ENCODE measurements around the gene ABCG1. TPM values are rescaled to one million over a fixed set of nuclear protein-coding genes. Genes with fewer than 3 reads are reported as not detected.

The ABCG1 gene
- total and polyA plus RNA-seq, 2 of the 4 experiments (the other 2 are of a cell fraction) = 0.19 to 0.36 TPM

GRCh38 chr21:42214921-42215320 is 4.0 kb upstream of the ABCG1 start:
- Histone ChIP-seq H3K4me1 (ENCODE audit: control insufficient read depth, insufficient read depth, low read length) (peaks cover 1% of the 10 kb centered on the region; the same call in 1 of the 2 replicates), H4K20me1 (ENCODE audit: insufficient read depth, low read length) (no peaks in the 10 kb centered on the region), H3K4ac (ENCODE audit: low read depth, low read length) (no peak overlapping the region), H2AK5ac (ENCODE audit: low read depth, low read length) (no peak overlapping the region), H4K8ac (ENCODE audit: low read depth in 2 of 2, low read length in 2 of 2) (no peak overlapping the region), H3K79me1 (ENCODE audit: low read depth in 1 of 2, low read length in 2 of 2) (no peaks in the 10 kb centered on the region), H3K23ac (ENCODE audit: low read depth, low read length) (no peak overlapping the region), H2BK20ac (ENCODE audit: low read depth, low read length) (no peak overlapping the region), H2BK15ac (ENCODE audit: low read depth, low read length) (no peak overlapping the region), H4K91ac (ENCODE audit: insufficient read depth, low read depth, low read length) (no peak overlapping the region), H3K14ac (replicated peaks; ENCODE audit: low read depth, low read length) (no peak overlapping the region), H2BK5ac (ENCODE audit: low read depth, low read length, poor library complexity, severe bottlenecking) (no peak overlapping the region), H3K27me3 (ENCODE audit: control insufficient read depth, insufficient read depth, low read length) (peaks cover 19% of the 10 kb centered on the region), H3K4me3 (ENCODE audit: insufficient read depth, low read depth, low read length) (no peak overlapping the region), H3K9me1 (ENCODE audit: insufficient read depth, low read length) (no peaks in the 10 kb centered on the region), H3K27ac (ENCODE audit: insufficient read depth, low read length) (no peak overlapping the region), H3K4me2 (ENCODE audit: low read depth, low read length) (no peak overlapping the region), H3K56ac (ENCODE audit: extremely low read depth, insufficient read depth, low read length) (no peak overlapping the region), H2AFZ (replicated peaks; ENCODE audit: low read length, poor library complexity) (no peak overlapping the region), H3K36me3 (ENCODE audit: control insufficient read depth, insufficient read depth, low read length) (no peaks in the 10 kb centered on the region), H3K9me3 (ENCODE audit: control insufficient read depth, insufficient read depth, low read length) (peaks cover 9% of the 10 kb centered on the region), H2AK9ac (replicated peaks; ENCODE audit: low read depth, low read length, poor library complexity) (no peak overlapping the region), H4K5ac (ENCODE audit: low read depth, low read length) (no peak overlapping the region), H2BK120ac (ENCODE audit: low read depth, low read length) (no peak overlapping the region), H3K9ac (ENCODE audit: low read depth, low read length) (no peak overlapping the region), H3K18ac (ENCODE audit: low read depth, low read length) (no peak overlapping the region)
- CTCF ChIA-PET = interaction anchor here (0.6 kb wide), 1 partner anchor 1456 kb away, joined by 3 read pairs; no protein-coding TSS in a partner anchor
- intact Hi-C loops (cut with micrococcal nuclease) = no loop called here
- POLR2A ChIA-PET (ENCODE audit: unreplicated experiment) = no interaction called here
- dilution Hi-C loops (cut with HindIII; ENCODE audit: low sequenced_read_pairs, unreplicated experiment) = no loop called here
- no TSS peak for BruUV-seq (replicated peaks)
- in situ Hi-C loops (cut with MboI; ENCODE audit: low sequenced_read_pairs) = no loop called here
- ATAC-seq (ENCODE audit: low read depth) (no peak), DNase-seq (no peak)
- TF ChIP-seq BHLHE40 (IDR thresholded peaks at IDR 0.05; ENCODE audit: low read depth, low read length) (no peak), MAZ (IDR thresholded peaks at IDR 0.05; ENCODE audit: borderline replicate concordance, low read depth, low read length) (no peak), SMC3 (IDR thresholded peaks at IDR 0.05; ENCODE audit: low read depth, low read length) (no peak), RCOR1 (IDR thresholded peaks at IDR 0.05; ENCODE audit: insufficient replicate concordance, low read length) (no peak), ELK1 (IDR thresholded peaks at IDR 0.05; ENCODE audit: borderline replicate concordance, low read depth, low read length) (no peak), NFE2L2 (IDR thresholded peaks at IDR 0.05; ENCODE audit: low read depth, low read length) (no peak), CEBPB (IDR thresholded peaks at IDR 0.05; ENCODE audit: low read depth, low read length) (no peak), RFX5 (IDR thresholded peaks at IDR 0.05; ENCODE audit: low read depth, low read length) (no peak), POLR2A (IDR thresholded peaks at IDR 0.05; ENCODE audit: low read depth, low read length) (no peak), MAFK (IDR thresholded peaks at IDR 0.05; ENCODE audit: low read depth, low read length) (no peak)
- 68% methylated on average over 3 of the region's 5 CpGs; no CpG with 5 or more reads in 1 of the 2 experiments for WGBS, 2 experiments (ENCODE audit: extremely low coverage in 2 of 2, insufficient read length in 1 of 2)
